ENCODE measurements around the gene CYFIP2. TPM values are rescaled to one million over a fixed set of nuclear protein-coding genes. Genes with fewer than 3 reads are reported as not detected.

Gene CYFIP2
- total RNA-seq, 1 experiment from 2014 or later: 95.3 TPM

- TF ChIP-seq ZBTB43 (CRISPR knock-in tag; IDR thresholded peaks at IDR 0.05) (no peak), ERG (CRISPR knock-in tag; IDR thresholded peaks at IDR 0.05) (no peak), ZNF416 (CRISPR knock-in tag; IDR thresholded peaks at IDR 0.05) (no peak), FOXP1 (CRISPR knock-in tag; IDR thresholded peaks at IDR 0.05; ENCODE audit: borderline replicate concordance) (no peak), ZMAT4 (CRISPR knock-in tag; IDR thresholded peaks at IDR 0.05) (no peak)
Measured at GRCh38 chr5:157247267-157247666, 18.7 kb upstream of the CYFIP2 start (continued).

- Mint-ChIP-seq H3K27me3 (ENCODE audit: low read depth) (no peaks in the 10 kb centered on the region), H3K27ac (no peak overlapping the region), H3K4me3 (no peak overlapping the region), H3K36me3 (no peaks in the 10 kb centered on the region), H3K4me1 (peaks cover 16% of the 10 kb centered on the region), H3K9me3 (0 out of 2 replicates have a peak, but pooled peaks cover 3% of the 10 kb centered on the region)
- ATAC-seq: no peak
- TF ChIP-seq NR3C1 (CRISPR knock-in tag; conservative IDR thresholded peaks at IDR 0.05; ENCODE audit: low read depth) (no peak), PREB (CRISPR knock-in tag; IDR thresholded peaks at IDR 0.05; ENCODE audit: borderline replicate concordance) (no peak), GABPB1 (CRISPR knock-in tag; IDR thresholded peaks at IDR 0.05) (no peak), ZNF425 (CRISPR knock-in tag; conservative IDR thresholded peaks at IDR 0.05) (no peak)
- no peak for DNase-seq (ENCODE audit: low spot score)
- ChIA-PET CTCF (interaction anchor here (1.7 kb wide), 1 partner anchor 55 kb away, joined by 4 read pairs; no protein-coding TSS in a partner anchor), POLR2A (no interaction called here)
Measured at GRCh38 chr5:157248821-157249470, 17.0 kb upstream of the CYFIP2 start.

- ATAC-seq: peak; percentile 24
- Mint-ChIP-seq H3K36me3 (no peaks in the 10 kb centered on the region), H3K9me3 (0 out of 2 replicates have a peak, but pooled peaks cover 3% of the 10 kb centered on the region), H3K4me3 (no peak overlapping the region), H3K4me1 (peaks cover 5% of the 10 kb centered on the region; the same call in 1 of the 2 replicates), H3K27ac (no peak overlapping the region), H3K27me3 (ENCODE audit: low read depth) (no peaks in the 10 kb centered on the region)
- TF ChIP-seq ZSCAN18 (CRISPR knock-in tag; IDR thresholded peaks at IDR 0.05): no peak
- ChIA-PET POLR2A (no interaction called here), CTCF (interaction anchor here (0.7 to 3.0 kb wide), 7 partner anchors 10 to 219 kb away, joined by 3 to 26 read pairs (median 4); no protein-coding TSS in a partner anchor)
- no peak for DNase-seq (ENCODE audit: low spot score)
Measured at GRCh38 chr5:157252711-157253465, 13.0 kb upstream of the CYFIP2 start.

Data from WTC11 (cell line).